Spleen (tissue), 7 donors: ENCODE measurements around the gene MTPN.

Experiments used
- CTCF ChIP-seq, 11 experiments: fragments of 200-600 bp in 7 of 11; fragments of 450-650 bp in 4 of 11; sonication (generic) in 4 of 11; IDR thresholded peaks in 8 of 11; conservative IDR thresholded peaks in 3 of 11; 1 replicate in 7 of 11; 2 replicates in 4 of 11; pipeline versions ENCODE4 v1.4.0 to v1.8.0; 2016 to 2021; ENCODE audit warnings: antibody characterized with exemption in 11 of 11, inconsistent platforms in 4 of 11, mild to moderate bottlenecking in 1 of 11
- POLR2A ChIP-seq, 3 donors: fragments of 450-650 bp; IDR thresholded peaks; one replicate each; pipeline ENCODE4 v1.5.1; 2017; ENCODE audit warnings: antibody characterized with exemption in 3 of 3, mild to moderate bottlenecking in 1 of 3
- donor health status: DM: no; HTN: no; CAD: no; lungs with moderate emphysema.
- donor health status: DM: no; HTN: no; CAD: no.
- donor health status: DM: no; HTN: no; CAD: no.

- TF ChIP-seq CTCF (IDR thresholded peaks at IDR 0.05 in 8 of 11, conservative IDR thresholded peaks at IDR 0.05 in 3 of 11) (no peak), POLR2A (IDR thresholded peaks at IDR 0.05) (no peak)
Measured at GRCh38 chr7:135980012-135980551, 2.9 kb upstream of the MTPN start.
